ENCODE data around the gene PMPCA. TPM values are rescaled to one million over a fixed set of nuclear protein-coding genes. Genes with fewer than 3 reads are reported as not detected.

Gene PMPCA
- total and polyA plus RNA-seq, 2 of the 13 experiments (the other 11 are each of a cell fraction or from before 2014, with no cell fraction given): 70.2 to 88.4 TPM

GRCh38 chr9:136387217-136387616 is 23.2 kb upstream of the PMPCA start (continued):
- TF ChIP-seq ZNF142 (CRISPR knock-in tag; IDR thresholded peaks at IDR 0.05) (no peak), MED13 (CRISPR knock-in tag; IDR thresholded peaks at IDR 0.05) (no peak), ZNF543 (CRISPR knock-in tag; IDR thresholded peaks at IDR 0.05) (no peak), TGIF2 (CRISPR knock-in tag; IDR thresholded peaks at IDR 0.05) (no peak), ARNT (IDR thresholded peaks at IDR 0.05) (no peak), THAP11 (CRISPR knock-in tag; IDR thresholded peaks at IDR 0.05) (no peak), ZNF503 (CRISPR knock-in tag; IDR thresholded peaks at IDR 0.05) (no peak), EED (CRISPR knock-in tag; IDR thresholded peaks at IDR 0.05) (no peak)

All from HepG2 (cell line).